Prostate gland (tissue), 2 donors: ENCODE results near the gene VCY. TPM values are rescaled to one million over a fixed set of nuclear protein-coding genes. Genes with fewer than 3 reads are reported as not detected.
"Not testable (repeated sequence)": the region's sequence is repeated elsewhere in the genome, so short reads cannot be mapped to it uniquely, and the experiment has no call there.

Experiments
- DNase-seq: peaks from one replicate; pipeline ENCODE4 v3.0.0-alpha.2; 2019; ENCODE audit warnings: low spot score
- H3K27ac ChIP-seq, 2 donors: fragments of 200-600 bp; sonication (generic); 2 replicates each; pipeline ENCODE4 v1.5.1; 2017 to 2019
- H3K27me3 ChIP-seq: fragments of 200-600 bp; sonication (generic); replicated peaks from 2 replicates; pipeline ENCODE4 v1.5.1; 2019; ENCODE audit not compliant: insufficient read depth
- H3K36me3 ChIP-seq, 2 donors: fragments of 200-600 bp; sonication (generic); 1 replicate in 1 of 2; 2 replicates in 1 of 2; pipeline versions ENCODE4 v1.5.1 to v1.8.1; 2017 to 2019
- H3K4me1 ChIP-seq: fragments of 200-600 bp; sonication (generic); replicated peaks from 2 replicates; pipeline ENCODE4 v1.5.1; 2019
- H3K4me3 ChIP-seq, 2 donors: fragments of 200-600 bp; sonication (generic); 2 replicates each; pipeline ENCODE4 v1.5.1; 2017 to 2019
- H3K9me3 ChIP-seq: fragments of 200-600 bp; sonication (generic); 2 replicates; pipeline ENCODE4 v1.5.1; 2017
- WGBS: methylation state at CpG from one replicate; pipeline ENCODE4 v1.1.5; 2018; 5-methylcytosine and 5-hydroxymethylcytosine counted together
- intact Hi-C: fragments of 100-400 bp; cut with DNase I; formaldehyde crosslinking; loops from one replicate; pipeline ENCODE4 v1.14.2; 2022
- total RNA-seq, 2 donors: library from RNA; depleted of rRNA; stranded (reverse); fragments of >200 nt; gene quantifications; one replicate each; pipeline ENCODE4 v1.1.0, GENCODE V29; 2016

VCY gene
- not detected for total RNA-seq

DNA sequence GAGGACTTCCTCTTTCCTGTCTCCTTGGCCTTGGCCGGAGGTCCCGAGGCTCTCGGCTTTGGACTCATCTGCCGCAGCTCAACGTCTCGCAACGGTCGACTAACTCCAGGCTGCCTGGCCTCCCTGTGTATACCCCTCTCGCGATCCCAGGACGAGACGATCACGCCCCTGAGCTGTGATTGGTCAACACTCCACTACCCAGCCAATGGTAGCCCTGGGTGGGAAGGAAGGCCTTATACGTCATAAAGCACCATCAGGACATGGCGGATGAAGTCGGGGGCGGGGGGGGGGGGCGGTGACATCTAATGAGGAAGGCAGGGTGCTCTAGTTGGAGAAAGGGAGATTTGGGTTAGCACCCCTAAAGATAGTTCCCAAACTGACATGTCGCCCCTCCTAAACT lies at the start of gene VCY:
VCY (minus strand) TSS at position 101 of the 400 bp plus-strand sequence; CDS start at position 68, 33 bp downstream.
- intact Hi-C loops, H3K9me3 ChIP-seq, H3K36me3 ChIP-seq, H3K27me3 ChIP-seq, H3K4me1 ChIP-seq, DNase-seq, H3K27ac ChIP-seq, H3K4me3 ChIP-seq: not testable (repeated sequence)
- WGBS, result no CpG with 5 or more reads among the region's 19 CpGs

DNA sequence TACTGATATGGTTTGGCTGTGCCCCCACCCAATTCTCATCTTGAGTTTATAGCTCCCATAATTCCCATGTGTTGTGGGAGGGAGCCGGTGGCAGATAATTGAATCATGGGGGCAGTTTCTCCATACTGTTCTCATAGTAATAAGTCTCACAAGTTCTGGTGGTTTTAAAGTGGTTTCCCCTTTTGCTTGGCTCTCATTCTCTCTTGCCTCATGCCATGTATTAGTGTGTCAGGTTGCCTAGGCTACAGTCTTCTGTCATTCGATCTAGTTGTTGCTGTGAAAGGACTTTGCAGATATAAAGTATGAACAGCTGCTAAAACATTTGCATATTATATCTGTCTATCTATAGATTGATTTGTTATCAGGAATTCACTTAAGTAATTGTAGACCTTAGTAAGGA lies 44.1 kb upstream of the VCY start:
- H3K27me3 ChIP-seq, intact Hi-C loops, H3K4me3 ChIP-seq, H3K27ac ChIP-seq, DNase-seq, H3K36me3 ChIP-seq, H3K4me1 ChIP-seq, H3K9me3 ChIP-seq: not testable (repeated sequence)
- WGBS, result no CpG with 5 or more reads among the region's 2 CpGs

DNA sequence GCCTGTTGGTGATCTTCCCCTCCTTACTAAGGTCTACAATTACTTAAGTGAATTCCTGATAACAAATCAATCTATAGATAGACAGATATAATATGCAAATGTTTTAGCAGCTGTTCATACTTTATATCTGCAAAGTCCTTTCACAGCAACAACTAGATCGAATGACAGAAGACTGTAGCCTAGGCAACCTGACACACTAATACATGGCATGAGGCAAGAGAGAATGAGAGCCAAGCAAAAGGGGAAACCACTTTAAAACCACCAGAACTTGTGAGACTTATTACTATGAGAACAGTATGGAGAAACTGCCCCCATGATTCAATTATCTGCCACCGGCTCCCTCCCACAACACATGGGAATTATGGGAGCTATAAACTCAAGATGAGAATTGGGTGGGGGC lies 25.6 kb upstream of the VCY start:
- DNase-seq, H3K27me3 ChIP-seq, H3K4me1 ChIP-seq, H3K36me3 ChIP-seq, H3K9me3 ChIP-seq, H3K27ac ChIP-seq, intact Hi-C loops, H3K4me3 ChIP-seq: not testable (repeated sequence)
- no CpG with 5 or more reads among the region's 2 CpGs for WGBS

DNA sequence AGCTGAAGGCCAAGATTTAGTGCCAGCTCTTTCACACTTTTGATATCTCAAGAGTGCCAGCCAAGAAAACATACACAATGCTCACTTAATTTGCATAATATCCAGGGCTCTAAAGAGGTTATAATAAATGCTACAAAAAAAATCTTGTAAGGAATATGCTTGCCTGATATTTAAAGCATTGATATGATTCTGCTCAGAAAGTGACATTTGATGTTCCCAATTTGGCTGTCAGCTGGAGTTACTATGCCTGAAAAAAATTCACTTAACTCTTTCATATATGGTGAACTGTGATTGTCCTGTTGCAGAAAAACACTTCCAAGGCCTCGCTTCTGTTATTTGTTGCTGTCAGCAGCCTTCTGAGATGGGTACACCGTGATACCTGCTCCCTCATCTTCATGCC lies 43.9 kb downstream of the VCY start:
- H3K4me3 ChIP-seq, DNase-seq, H3K9me3 ChIP-seq, H3K36me3 ChIP-seq, intact Hi-C loops, H3K4me1 ChIP-seq, H3K27me3 ChIP-seq, H3K27ac ChIP-seq: not testable (repeated sequence)
- WGBS, result 71% methylated on average over 2 of the region's 2 CpGs

Other genes with a start within 250 kb of the VCY start
- gene VCY1B, start 69.8 kb upstream of the VCY start, total RNA-seq, result 10 to 100 TPM in 1 of 2 donors, not detected in 1; 72.6 TPM